GM19438 (cell line): ENCODE measurements around the gene TGFBR2.

Source experiments
- ATAC-seq: cut with Tn5 transposase; IDR thresholded peaks from one replicate; pipeline ENCODE4 v1.9.1; 2021; ENCODE audit warnings: low read depth; ENCODE audit not compliant: unreplicated experiment

Gene TGFBR2

GRCh38 chr3:30671527-30672286 lies 65.3 kb downstream of the TGFBR2 start:
- ATAC-seq, result no peak

GRCh38 chr3:30672287-30672735 lies 65.9 kb downstream of the TGFBR2 start:
- no peak for ATAC-seq

GRCh38 chr3:30672959-30673358 lies 66.6 kb downstream of the TGFBR2 start:
- ATAC-seq, result no peak

GRCh38 chr3:30673425-30674341 lies 67.3 kb downstream of the TGFBR2 start:
- no peak for ATAC-seq

DNA sequence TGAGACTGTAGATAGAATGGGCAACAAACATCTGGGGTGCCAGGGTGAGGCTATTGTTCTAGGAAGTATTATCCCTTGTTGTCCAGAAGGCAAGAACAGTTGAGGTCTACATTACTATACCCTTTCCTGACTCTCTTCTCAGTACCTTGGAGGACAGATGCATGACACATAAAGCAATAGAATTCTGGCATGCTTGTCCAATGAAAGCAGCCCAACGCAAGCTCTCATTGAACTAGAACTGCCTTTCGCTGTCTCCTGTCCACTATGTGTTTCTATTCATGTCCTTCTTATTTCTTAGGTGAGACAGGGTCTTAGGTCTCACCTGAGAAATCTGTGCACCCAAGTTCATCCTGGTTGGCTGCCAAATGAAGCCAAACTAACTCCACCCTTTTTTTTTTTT lies 68.6 kb downstream of the TGFBR2 start:
- no peak for ATAC-seq

DNA sequence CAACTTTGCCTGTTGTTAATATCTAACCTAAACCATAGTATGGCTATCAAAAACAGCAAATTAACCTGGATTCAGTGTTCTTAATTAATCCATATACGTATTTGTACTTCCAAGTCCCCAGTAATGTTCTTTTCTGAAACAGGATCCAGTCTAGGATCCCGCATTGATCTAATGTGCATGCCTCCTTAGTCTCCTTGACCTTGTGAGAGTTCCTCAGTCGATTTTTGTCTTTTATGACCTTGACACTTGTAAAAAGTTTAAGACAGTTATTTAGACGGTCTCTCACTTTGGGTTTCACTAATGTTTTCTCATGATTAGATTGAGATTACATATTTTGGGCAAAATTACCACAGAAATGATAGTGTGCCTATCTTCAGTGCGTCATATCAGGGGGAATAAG lies 69.4 kb downstream of the TGFBR2 start:
- ATAC-seq, result no peak

GRCh38 chr3:30676424-30677346 lies 70.3 kb downstream of the TGFBR2 start:
- no peak for ATAC-seq

DNA sequence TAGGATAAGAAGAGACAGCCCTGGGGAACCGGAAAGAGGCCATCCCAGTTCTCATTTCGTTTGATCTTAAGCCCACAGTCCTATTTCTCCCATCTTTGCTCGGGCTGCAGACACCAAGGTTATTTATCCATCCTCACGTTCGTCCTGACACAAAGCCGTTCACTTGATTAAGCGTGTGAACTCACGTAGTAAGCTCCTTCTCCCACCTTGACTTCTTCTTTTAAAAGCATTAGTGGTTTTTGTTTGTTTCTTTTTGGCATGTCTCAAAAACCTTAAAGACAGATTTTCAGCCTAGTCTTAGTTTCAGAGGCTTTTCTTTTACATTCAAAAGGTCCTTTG lies 70.9 kb downstream of the TGFBR2 start:
- ATAC-seq, result no peak

DNA sequence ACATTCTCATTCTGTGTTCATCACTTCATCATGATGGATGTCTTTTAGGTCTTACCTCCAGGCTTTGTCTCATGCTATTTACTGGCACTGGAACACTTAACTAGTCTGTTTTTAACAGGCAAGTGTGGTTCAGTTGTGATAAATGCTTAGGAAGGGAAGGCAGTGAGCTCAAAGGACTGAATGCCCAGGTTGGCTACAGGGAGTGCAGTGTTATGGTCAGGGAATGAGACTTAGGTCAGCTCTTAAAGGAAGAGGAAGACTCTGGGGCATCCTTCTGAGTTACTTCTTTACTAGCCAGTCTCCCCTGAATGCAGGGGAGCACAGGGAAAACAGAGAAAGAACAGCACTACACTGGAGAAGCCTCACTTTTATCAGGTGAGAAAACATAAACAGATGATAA lies 72.6 kb downstream of the TGFBR2 start:
- ATAC-seq, result no peak

DNA sequence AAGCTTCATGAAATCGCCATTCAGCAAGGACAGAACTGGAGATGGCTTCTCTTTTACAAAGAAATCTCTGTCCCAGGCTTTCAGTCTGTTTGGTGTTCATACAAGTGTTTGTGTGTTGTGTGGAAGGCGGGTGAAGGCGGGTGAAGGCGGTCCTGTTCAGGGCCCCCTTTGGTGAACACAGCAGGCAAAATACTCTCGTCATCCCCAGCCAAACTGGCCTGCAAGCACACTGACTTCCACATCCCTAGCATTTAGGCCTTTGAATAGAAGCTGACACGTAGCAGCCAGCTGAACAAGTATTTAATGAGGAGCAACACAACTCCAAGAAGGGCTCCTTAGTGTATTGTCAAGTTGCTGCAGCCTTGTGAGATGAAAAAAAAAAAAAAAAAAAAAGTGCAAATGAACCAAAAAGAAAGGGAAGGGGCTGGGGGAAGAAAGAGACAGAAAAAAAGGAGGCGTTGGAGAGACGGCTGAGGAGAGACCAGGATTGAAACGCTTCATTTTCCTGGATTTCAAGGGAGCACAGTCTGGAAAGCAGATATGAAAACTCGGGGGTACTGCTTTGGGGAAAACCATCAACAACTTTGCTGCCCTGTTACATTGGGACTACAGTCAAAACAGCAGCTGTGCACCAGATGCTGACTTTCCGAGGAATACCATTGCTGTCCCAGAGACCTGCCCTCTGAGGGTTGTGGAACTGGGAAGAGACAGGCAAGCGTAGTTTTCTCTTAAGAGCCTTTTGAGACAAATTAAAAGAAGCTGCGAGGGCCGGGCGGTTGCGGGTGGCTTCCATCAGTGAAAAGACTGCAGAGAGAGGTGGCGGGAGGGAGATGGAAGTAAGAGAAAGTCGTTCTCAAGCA lies 74.6 kb downstream of the TGFBR2 start:
- no peak for ATAC-seq

DNA sequence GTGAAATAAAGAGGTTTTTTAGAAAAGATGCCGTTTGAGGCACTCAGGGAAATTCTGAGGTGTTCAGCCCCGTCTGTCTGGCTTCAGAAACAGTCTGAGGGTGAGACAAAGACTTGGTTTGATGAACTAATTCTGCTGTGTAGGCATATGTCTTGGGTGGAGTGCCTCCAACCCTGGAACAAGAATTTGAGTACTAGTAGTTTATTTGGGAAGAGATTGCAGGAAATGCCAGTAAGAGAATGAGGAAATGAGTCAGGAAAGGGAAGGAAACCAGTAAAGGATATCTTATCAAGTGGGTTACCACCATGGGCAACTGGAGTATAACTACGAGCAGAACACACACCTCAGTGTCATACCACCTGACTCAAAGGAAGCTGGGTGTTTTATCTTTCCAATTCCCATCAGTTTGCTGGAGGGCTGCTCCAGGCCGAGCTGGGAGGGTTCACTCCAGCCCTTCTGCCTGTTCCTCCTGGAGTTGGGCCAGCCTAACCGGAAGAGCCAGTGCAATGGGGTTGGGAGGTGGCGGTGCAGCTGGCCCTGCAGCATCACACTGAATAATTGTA lies 75.3 kb downstream of the TGFBR2 start:
- ATAC-seq, result no peak

DNA sequence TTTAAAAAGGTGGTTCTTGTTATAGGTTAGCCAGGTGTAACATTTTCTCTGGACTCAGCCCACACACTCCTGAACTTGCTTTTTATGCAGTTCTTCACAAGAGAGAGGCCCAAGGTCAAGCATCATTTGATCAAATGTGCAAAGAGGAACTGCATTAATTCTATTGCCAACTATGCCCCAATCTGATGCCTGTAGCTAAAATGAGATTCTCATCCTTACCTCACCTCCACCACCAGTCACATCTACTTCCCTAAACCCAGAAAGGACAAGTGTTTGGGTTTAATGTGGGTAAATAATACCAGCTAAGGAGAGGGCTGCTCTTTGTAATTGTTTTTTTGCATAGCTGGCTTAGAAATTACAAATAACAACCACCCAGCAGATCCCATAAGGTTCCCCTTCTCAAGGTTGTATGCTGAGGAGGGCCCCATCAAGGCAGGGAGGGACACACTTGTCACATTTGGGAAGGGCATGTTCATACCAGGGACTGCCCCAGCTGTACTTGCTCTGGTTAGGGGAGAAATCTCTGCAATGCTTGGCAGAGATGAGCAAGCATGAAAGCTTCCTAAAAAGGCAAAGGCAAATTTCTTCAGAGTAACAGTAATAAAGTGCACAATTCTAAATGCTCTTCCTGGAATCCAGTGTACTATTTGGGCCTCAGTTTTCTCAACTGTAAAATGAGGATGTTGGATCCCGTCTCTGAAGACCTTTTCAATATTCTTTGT lies 76.2 kb downstream of the TGFBR2 start:
- no peak for ATAC-seq

DNA sequence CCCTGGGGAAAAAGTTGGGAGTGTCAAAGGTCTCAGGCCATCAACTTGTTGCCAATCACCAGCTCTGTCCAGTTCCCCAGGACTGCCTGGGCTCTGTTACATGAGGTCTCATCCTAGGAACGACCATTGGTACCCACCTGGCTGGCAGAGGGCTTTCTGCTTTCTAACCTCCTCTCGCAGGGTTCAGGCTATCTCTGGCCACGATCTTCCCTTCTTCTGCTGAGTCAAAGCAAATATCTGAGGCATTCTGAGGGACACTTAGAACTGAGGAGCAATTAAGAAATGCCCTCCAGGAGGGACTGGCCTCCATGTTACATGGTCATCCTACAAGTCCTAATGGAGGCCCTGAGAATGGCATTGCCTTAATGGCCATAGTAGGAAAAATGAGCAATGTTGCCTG lies 77.4 kb downstream of the TGFBR2 start:
- ATAC-seq, result no peak

GRCh38 chr3:30684356-30684755 lies 78.0 kb downstream of the TGFBR2 start:
- no peak for ATAC-seq

DNA sequence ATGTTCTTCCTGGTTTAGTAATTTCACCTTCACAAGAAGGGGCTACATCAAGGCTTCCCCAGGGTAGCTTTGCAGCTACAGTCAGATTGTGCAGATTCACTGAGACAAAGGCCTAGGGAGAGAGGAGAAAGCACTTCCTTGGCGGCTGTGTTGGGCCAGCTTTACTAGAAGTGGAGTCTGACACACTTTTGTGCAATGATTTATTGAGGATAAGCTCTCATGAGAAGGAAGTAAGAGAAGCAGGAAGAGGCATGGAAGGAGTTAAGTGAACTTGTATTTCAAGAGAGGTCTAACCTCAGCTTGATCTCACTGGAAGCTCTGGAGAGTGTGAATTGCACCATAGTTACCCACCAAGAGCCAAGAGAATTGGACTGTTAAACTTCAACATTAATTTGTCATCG lies 78.9 kb downstream of the TGFBR2 start:
- ATAC-seq, result no peak

- ATAC-seq, result no peak
Measured at GRCh38 chr3:30686176-30686575, 79.8 kb downstream of the TGFBR2 start.

DNA sequence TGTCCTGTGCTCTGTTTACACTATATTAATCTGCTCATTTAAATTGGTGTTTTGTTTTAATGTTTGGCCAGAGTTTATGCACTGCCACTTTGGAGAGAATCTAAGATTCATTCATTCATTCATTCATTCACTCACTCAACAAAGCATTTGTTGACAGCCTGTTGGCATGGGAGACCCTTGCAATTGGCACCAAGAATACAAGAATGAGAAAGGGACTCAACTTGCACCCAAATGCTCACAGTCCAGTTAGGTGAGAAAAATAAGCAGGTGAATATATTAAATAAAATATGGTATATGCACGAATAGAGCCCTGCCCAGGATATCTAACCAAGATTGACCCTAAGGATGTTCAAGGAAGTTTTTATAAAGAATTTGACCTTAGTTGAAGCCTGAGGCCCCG lies 80.4 kb downstream of the TGFBR2 start:
- ATAC-seq, result no peak

DNA sequence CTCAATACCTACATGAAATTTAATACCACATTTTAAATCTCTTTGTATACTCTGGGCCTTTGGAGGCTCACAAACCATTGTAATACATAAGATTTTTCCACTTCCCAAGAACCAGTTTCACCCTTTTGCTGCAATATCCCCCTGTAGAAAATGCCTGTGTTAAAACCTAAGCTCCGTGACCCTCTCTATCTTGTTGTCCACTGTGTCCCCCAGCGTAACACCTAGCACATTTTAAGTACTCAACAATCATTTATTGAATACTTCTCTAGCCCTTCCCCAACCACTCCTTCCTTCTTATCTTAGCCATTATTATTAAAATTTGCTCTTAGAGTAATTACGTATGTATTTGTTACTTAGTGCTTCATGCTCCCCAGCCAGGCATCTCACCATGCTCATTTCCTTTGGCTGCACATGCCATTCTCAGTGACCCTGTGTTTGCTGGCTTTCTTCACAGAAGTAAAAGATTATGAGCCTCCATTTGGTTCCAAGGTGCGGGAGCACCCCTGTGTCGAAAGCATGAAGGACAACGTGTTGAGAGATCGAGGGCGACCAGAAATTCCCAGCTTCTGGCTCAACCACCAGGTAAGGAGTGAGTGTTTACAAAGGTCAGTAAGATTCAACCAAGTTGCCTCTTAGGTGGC lies 81.6 kb downstream of the TGFBR2 start:
- no peak for ATAC-seq
